ENCODE measurements around the gene TPTE2. TPM values are rescaled to one million over a fixed set of nuclear protein-coding genes. Genes with fewer than 3 reads are reported as not detected.

The TPTE2 gene
- total and polyA plus RNA-seq, 2 of the 8 experiments (the other 6 are each of a cell fraction or from before 2014, with no cell fraction given): not detected

DNA sequence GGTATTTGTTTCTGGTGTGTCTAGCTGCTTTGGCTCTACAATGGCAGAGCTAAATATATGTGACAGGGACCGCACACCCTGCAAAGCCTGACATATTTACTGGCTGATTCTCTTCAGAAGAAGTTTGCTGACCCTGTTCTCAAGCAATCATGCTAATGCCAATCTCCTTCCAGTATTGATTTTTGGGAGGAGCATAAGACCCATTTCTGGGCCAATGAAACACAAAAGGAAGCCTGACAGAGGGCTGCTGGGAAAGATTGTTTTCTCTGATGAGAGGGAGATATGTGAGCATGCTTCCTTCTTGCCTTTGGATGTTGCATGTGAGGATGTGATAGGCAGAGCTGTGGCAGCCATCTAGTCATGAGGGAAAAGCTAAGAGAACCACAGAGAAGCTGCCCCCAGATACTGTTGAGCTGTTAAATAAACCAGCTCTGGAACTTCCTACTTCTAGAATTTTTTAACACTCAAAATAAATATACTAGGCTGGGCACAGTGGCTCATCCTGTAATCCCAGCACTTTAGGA lies 31.4 kb upstream of the TPTE2 start:
- Histone ChIP-seq H3K4me1 (replicated peaks in 1 of 4; ENCODE audit: control insufficient read depth in 3 of 4, insufficient read depth in 4 of 4, low read length in 3 of 4) (no peaks in the 10 kb centered on the region), H3K4ac (replicated peaks; ENCODE audit: insufficient read length, low read depth, low read length) (no peak overlapping the region), H3K36me3 (ENCODE audit: control insufficient read depth in 2 of 4, insufficient read depth in 4 of 4, low read length in 3 of 4) (no peaks in the 10 kb centered on the region; a peak in 1 of 8 replicates), H3K9me3 (ENCODE audit: insufficient read depth in 2 of 2, low read depth in 1 of 2, low read length in 1 of 2) (peaks cover 3 to 8% of the 10 kb centered on the region in 2 experiments; a peak in 2 of 4 replicates), H3K14ac (ENCODE audit: insufficient read length) (no peak overlapping the region), H2AFZ (ENCODE audit: low read length) (no peak overlapping the region), H3K9ac (replicated peaks in 1 of 4; ENCODE audit: extremely low read depth in 1 of 4, low read depth in 3 of 4, low read length in 3 of 4) (no peak overlapping the region), H3K18ac (ENCODE audit: extremely low read depth, low read length) (no peak overlapping the region), H3K23ac (ENCODE audit: insufficient read length) (no peak overlapping the region), H2BK15ac (ENCODE audit: low read length) (no peak overlapping the region), H3K79me2 (ENCODE audit: control insufficient read depth in 1 of 2, insufficient read depth in 2 of 2, low read length in 2 of 2) (no peaks in the 10 kb centered on the region), H4K91ac (replicated peaks; ENCODE audit: insufficient read length, low read length) (no peak overlapping the region), H3K27ac (ENCODE audit: low read depth, low read length) (no peak overlapping the region), H3K27me3 (replicated peaks in 1 of 4; ENCODE audit: control insufficient read depth in 3 of 4, extremely low read depth in 1 of 4, insufficient read depth in 3 of 4, low read length in 3 of 4) (no peaks in the 10 kb centered on the region), H2BK120ac (replicated peaks; ENCODE audit: low read depth, low read length) (no peak overlapping the region), H3K79me1 (ENCODE audit: low read depth, low read length) (no peaks in the 10 kb centered on the region), H2AK5ac (ENCODE audit: low read depth, low read length) (no peak overlapping the region), H3K4me3 (ENCODE audit: extremely low read depth in 1 of 4, insufficient read depth in 2 of 4, low read depth in 3 of 4, low read length in 4 of 4) (no peak overlapping the region), H4K20me1 (replicated peaks in 1 of 2; ENCODE audit: control insufficient read depth in 1 of 2, insufficient read depth in 2 of 2, low read length in 2 of 2) (no peaks in the 10 kb centered on the region), H4K5ac (ENCODE audit: insufficient read length, low read depth, low read length) (no peak overlapping the region), H4K8ac (ENCODE audit: extremely low read depth, insufficient read depth, low read length) (no peak overlapping the region), H3K4me2 (ENCODE audit: insufficient read depth in 1 of 2, low read depth in 2 of 2, low read length in 2 of 2) (no peak overlapping the region), H2BK5ac (ENCODE audit: low read depth, low read length) (no peak overlapping the region), H3K56ac (replicated peaks; ENCODE audit: insufficient read length, low read depth, low read length) (no peak overlapping the region), H2BK20ac (ENCODE audit: low read length) (no peak overlapping the region), H3K23me2 (ENCODE audit: low read depth, low read length) (no peaks in the 10 kb centered on the region), H2BK12ac (ENCODE audit: low read depth, low read length) (no peak overlapping the region)
- 80% methylated on average over 1 of the region's 1 CpG; no CpG with 5 or more reads in 1 of the 2 experiments for WGBS, 2 experiments (ENCODE audit: extremely low coverage in 1 of 2, insufficient coverage in 1 of 2, insufficient read length in 1 of 2, insufficient replicate concordance in 2 of 2, low coverage in 1 of 2, low lambda C conversion rate in 2 of 2, missing lambda C conversion rate in 1 of 2)
- ChIA-PET CTCF (ENCODE audit: partially characterized antibody) (no interaction called here), POLR2A (ENCODE audit: partially characterized antibody) (no interaction called here)
- no peak for DNase-seq (ENCODE audit: low read depth in 1 of 2, low spot score in 2 of 2)
- TF ChIP-seq MAFK (IDR thresholded peaks at IDR 0.05; ENCODE audit: low read depth, low read length) (no peak), ASH2L (IDR thresholded peaks at IDR 0.05; ENCODE audit: low read length) (no peak), KDM4A (IDR thresholded peaks at IDR 0.05; ENCODE audit: low read depth, low read length, severe bottlenecking) (no peak)
- FAIRE-seq: no peak

Data from H1 (cell line).